ENCODE data around the gene ITGB2.

DNA sequence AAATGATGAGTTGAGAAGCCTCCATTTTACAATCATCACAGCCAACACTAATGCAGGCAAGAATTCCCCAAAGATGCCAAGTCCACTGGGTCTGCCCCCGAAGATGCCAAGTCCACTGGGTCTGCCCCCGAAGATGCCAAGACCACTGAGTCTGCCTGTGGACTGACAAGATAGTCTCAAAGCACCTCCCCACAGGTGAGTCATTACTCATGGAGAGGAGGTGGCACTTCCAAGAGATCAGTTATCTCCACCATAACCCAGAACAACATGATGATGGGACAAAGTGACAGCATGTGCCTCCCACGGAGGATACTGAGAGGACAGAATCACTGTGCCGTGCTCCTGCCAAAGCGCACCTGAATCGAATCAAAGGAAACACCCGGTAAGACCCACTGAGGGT is 52.0 kb downstream of the ITGB2 start:
- TF ChIP-seq, protein P1, sequence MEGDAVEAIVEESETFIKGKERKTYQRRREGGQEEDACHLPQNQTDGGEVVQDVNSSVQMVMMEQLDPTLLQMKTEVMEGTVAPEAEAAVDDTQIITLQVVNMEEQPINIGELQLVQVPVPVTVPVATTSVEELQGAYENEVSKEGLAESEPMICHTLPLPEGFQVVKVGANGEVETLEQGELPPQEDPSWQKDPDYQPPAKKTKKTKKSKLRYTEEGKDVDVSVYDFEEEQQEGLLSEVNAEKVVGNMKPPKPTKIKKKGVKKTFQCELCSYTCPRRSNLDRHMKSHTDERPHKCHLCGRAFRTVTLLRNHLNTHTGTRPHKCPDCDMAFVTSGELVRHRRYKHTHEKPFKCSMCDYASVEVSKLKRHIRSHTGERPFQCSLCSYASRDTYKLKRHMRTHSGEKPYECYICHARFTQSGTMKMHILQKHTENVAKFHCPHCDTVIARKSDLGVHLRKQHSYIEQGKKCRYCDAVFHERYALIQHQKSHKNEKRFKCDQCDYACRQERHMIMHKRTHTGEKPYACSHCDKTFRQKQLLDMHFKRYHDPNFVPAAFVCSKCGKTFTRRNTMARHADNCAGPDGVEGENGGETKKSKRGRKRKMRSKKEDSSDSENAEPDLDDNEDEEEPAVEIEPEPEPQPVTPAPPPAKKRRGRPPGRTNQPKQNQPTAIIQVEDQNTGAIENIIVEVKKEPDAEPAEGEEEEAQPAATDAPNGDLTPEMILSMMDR (conservative IDR thresholded peaks at IDR 0.05) = no peak
- no peak for TF ChIP-seq EZH2 (IDR thresholded peaks at IDR 0.05; ENCODE audit: low read depth)
